Heart right ventricle (tissue), 16 donors: ENCODE data around the gene B3GNT3. TPM values are rescaled to one million over a fixed set of nuclear protein-coding genes. Genes with fewer than 3 reads are reported as not detected.
A peak's percentile ranks its signal among the peaks of the same experiment; 100 is the strongest.
"Not testable (repeated sequence)": the region's sequence is repeated elsewhere in the genome, so short reads cannot be mapped to it uniquely, and the experiment has no call there.

Source experiments
- ATAC-seq, 8 donors: fragments of 200-7000 bp; cut with Tn5 transposase; one replicate each; pipeline ENCODE4 v1.9.1; 2020; ENCODE audit warnings: mild to moderate bottlenecking in 8 of 8, moderate library complexity in 8 of 8, moderate number of reproducible peaks in 1 of 8
- DNase-seq, 2 donors: peaks; one replicate each; pipeline ENCODE4 v3.0.0-alpha.2; 2020
- H3K27ac ChIP-seq, 10 donors: fragments of 200-600 bp; sonication (generic) in 2 of 10; one replicate each; pipeline versions ENCODE4 v1.5.0 to v1.8.0; 2020 to 2022; ENCODE audit warnings: mild to moderate bottlenecking in 3 of 10
- H3K27me3 ChIP-seq, 7 donors: fragments of 200-600 bp; one replicate each; pipeline ENCODE4 v1.8.0; 2021 to 2022; ENCODE audit warnings: mild to moderate bottlenecking in 2 of 7
- H3K36me3 ChIP-seq, 9 donors: fragments of 200-600 bp; sonication (generic) in 1 of 9; one replicate each; pipeline versions ENCODE4 v1.5.0 to v1.8.0; 2020 to 2022; ENCODE audit warnings: mild to moderate bottlenecking in 2 of 9
- H3K4me1 ChIP-seq, 9 donors: fragments of 200-600 bp; sonication (generic) in 1 of 9; one replicate each; pipeline versions ENCODE4 v1.5.0 to v1.8.0; 2020 to 2022; ENCODE audit warnings: mild to moderate bottlenecking in 4 of 9
- H3K4me3 ChIP-seq, 10 donors: fragments of 200-600 bp; sonication (generic) in 2 of 10; one replicate each; pipeline versions ENCODE4 v1.5.0 to v1.8.0; 2020 to 2022; ENCODE audit warnings: mild to moderate bottlenecking in 7 of 10, moderate library complexity in 2 of 10
- H3K9me3 ChIP-seq, 11 donors: fragments of 200-600 bp in 10 of 11; sonication (generic) in 2 of 11; one replicate each; pipeline versions ENCODE4 v1.5.0 to v1.8.0; 2013 to 2022; ENCODE audit warnings: mild to moderate bottlenecking in 2 of 11, control low read depth in 1 of 11, moderate library complexity in 1 of 11
- WGBS, 2 donors: extraction: QIAGEN DNeasy Blood & Tissue Kit; methylation state at CpG; one replicate each; pipeline ENCODE4 v1.1.7; 2013; ENCODE audit warnings: inconsistent platforms in 1 of 2; 5-methylcytosine and 5-hydroxymethylcytosine counted together
- intact Hi-C, 10 donors: fragments of 100-400 bp; cut with DNase I; formaldehyde crosslinking; loops; one replicate each; pipeline versions ENCODE4 v1.11.1 to v1.14.2; 2022
- polyA plus RNA-seq, 2 donors: library from polyadenylated mRNA; stranded (reverse); fragments of 200-250 nt; gene quantifications; one replicate each; pipeline ENCODE4 v1.2.3, GENCODE V29; 2013
- total RNA-seq, 10 donors: library from RNA; stranded (reverse); fragmentation: NEBNext Ultra II Directional in 3 of 10; extraction: Animal tissue kit (Norgen Biotek cat#: 25700) in 3 of 10; gene quantifications; one replicate each; pipeline versions ENCODE4 v1.2.1 to v1.2.4, GENCODE V29; 2021 to 2023
- TF ChIP-seq, protein P1 (sequence below), 9 donors: fragments of 200-600 bp; sonication (generic) in 2 of 9; IDR thresholded peaks; one replicate each; pipeline versions ENCODE4 v1.5.0 to v1.8.0; 2021 to 2022; ENCODE audit warnings: antibody characterized with exemption in 9 of 9, mild to moderate bottlenecking in 5 of 9, moderate library complexity in 1 of 9
- donor health status: Arrhythmogenic right ventricular cardiomyopathy.
- donor health status: ischemic (EF 13 %, LVEDD 7.1; RV severe dilation, severe dysfunction).
- donor health status: healthy with polysubstance abuse.
- donor health status: DM: no; HTN: yes; CAD: no.
- donor health status: DM: no; HTN: no; CAD: no.
- donor health status: ischemic (EF 25% LVEDD 6.9; RV normal size, moderate dysfunction).
- donor health status: ischemic (EF 25% LVEDD 5.7; RV mildly dilated, moderate dysfunction).
- donor health status: healthy.
- donor health status: DM: yes; HTN: yes; CAD: no.
- donor health status: Ischemic cardiomyopathy.
- donor health status: ischemic (EF 35%, LVEDD 5.7; RV mildly dilated, moderate dysfunction).
- donor health status: nonischemic (EF 11% LVEDD 7.7; RV severe dilation, severe dysfunction).
- donor health status: DM: yes; HTN: yes; CAD: no.
- donor health status: PGD.
- donor health status: ischemic (EF 29% LVEDD 5.4; RV normal size, mild dysfunction).
- donor health status: nonischemic (EF 23%, LVEDD 6.1; RV moderate dilation, normal function).

Gene B3GNT3
- total and polyA plus RNA-seq, 12 donors: not detected

DNA sequence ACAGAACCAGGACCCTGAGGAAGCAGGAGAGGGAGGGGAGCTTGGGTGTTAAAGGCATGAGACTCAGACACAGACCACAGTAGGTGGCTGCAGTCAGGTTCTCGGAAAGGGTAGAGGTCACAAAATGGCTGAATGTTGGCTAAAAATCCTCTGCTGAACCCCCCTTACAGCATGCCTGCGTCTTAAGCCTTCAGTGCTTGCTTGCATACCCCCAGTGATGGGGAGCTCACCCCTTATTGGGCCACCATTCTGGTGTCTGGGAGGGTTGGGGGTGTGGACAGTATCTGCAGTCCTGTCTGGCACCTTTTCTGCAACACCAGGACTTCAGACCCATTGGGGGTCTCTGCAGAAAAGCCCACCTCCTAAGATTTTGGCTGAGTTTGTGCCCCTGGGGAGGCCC, 14.2 kb upstream of the B3GNT3 start:
- intact Hi-C loops: loop anchor here in 2 of 10 donors (5.0 to 10.0 kb wide), 2 partner anchors 73 to 74 kb away; partner anchors contain the start of gene RPL18A (in 2 of the 2)
- TF ChIP-seq, protein P1, sequence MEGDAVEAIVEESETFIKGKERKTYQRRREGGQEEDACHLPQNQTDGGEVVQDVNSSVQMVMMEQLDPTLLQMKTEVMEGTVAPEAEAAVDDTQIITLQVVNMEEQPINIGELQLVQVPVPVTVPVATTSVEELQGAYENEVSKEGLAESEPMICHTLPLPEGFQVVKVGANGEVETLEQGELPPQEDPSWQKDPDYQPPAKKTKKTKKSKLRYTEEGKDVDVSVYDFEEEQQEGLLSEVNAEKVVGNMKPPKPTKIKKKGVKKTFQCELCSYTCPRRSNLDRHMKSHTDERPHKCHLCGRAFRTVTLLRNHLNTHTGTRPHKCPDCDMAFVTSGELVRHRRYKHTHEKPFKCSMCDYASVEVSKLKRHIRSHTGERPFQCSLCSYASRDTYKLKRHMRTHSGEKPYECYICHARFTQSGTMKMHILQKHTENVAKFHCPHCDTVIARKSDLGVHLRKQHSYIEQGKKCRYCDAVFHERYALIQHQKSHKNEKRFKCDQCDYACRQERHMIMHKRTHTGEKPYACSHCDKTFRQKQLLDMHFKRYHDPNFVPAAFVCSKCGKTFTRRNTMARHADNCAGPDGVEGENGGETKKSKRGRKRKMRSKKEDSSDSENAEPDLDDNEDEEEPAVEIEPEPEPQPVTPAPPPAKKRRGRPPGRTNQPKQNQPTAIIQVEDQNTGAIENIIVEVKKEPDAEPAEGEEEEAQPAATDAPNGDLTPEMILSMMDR (IDR thresholded peaks at IDR 0.05): no peak
- peaks cover 10 to 61% (median 50%) of the 10 kb centered on the region in 7 donors for H3K27me3 ChIP-seq

DNA sequence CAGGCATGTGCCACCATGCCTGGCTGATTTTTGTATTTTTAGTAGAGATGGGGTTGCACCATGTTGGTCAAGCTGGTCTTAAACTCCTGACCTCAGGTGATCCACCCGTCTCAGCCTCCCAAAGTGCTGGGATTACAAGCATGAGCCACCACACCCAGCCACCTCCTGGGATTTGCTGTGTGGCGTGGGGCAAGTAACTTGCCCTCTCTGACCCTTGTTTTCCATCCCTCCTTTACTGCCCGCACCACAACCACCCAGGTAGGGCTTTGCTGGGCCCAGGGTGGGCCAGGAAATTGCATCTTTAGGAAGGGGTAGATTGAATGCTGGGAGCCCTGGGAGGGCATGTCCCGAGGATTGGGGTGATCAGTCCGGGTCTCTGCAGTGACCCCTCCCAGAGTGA, 11.2 kb upstream of the B3GNT3 start:
- intact Hi-C loops: loop anchor here in 2 of 10 donors (5.0 to 10.0 kb wide), 2 partner anchors 71 to 76 kb away; partner anchors contain the start of gene RPL18A (in 2 of the 2)
- not testable (repeated sequence) for H3K4me1 ChIP-seq, H3K9me3 ChIP-seq, H3K4me3 ChIP-seq, ATAC-seq, H3K27ac ChIP-seq, DNase-seq
- Histone ChIP-seq H3K27me3 (peaks cover 5 to 36% (median 26%) of the 10 kb centered on the region in 7 donors), H3K36me3 (peaks cover 0 to 12% (median 0%) of the 10 kb centered on the region in 9 donors)
- WGBS, 2 donors: 70 to 86% methylated on average over 5 of the region's 5 CpGs

More for the DNA sequence above, 14.2 kb upstream of the B3GNT3 start:
- DNase-seq: no peak
- peaks cover 0 to 12% (median 5%) of the 10 kb centered on the region in 9 donors for H3K4me1 ChIP-seq
- peaks cover 0 to 8% (median 0%) of the 10 kb centered on the region in 9 donors for H3K36me3 ChIP-seq
- ATAC-seq: no peak
- H3K27ac ChIP-seq: no peak overlapping the region
- peaks cover 0 to 4% (median 0%) of the 10 kb centered on the region in 11 donors for H3K9me3 ChIP-seq
- 62 to 87% methylated on average over 2 of the region's 2 CpGs for WGBS, 2 donors
- H3K4me3 ChIP-seq: no peak overlapping the region

DNA sequence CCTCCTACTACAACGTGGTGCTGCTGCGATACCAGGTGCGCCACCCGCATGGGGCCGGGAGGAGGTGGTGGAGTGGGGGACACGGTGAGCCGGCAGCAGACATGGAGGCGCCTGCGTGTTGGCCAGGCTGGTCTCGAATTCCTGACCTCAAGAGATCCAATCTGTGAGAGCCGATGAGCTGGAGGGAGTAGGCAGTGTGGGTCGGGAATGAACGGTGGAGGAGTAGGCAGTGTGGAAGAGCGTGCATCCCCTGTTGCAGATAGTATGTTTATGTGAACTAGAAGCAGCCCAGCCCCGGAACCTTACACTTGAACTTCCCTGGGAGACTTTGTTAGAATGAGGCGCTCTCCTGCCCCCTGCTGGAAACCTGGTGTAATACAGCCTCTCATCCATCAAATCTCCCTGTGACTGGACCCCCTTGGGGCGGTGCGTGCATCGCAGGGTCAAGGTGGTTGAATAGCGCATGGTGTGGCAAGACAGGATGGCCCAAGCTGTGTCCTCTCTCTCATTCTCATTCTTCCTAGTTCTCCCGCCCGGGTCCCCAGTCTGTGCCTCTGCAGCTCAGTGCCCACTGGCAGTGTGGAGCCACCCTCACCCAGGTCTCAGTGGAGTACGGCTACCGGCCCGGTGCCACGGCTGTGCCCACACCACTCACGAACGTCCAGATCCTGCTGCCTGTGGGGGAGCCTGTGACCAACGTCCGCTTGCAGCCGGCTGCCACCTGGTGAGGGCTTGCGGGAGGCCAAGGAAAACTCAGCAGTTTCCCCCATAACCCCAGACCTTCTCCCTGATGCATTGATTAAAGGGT, 10.5 kb upstream of the B3GNT3 start:
- peak; percentile 41 to 56 for DNase-seq
- Histone ChIP-seq H3K27ac (no peak overlapping the region), H3K36me3 (peaks cover 0 to 12% (median 0%) of the 10 kb centered on the region in 9 donors), H3K4me3 (no peak overlapping the region), H3K4me1 (peaks cover 0 to 3% (median 0%) of the 10 kb centered on the region in 9 donors), H3K9me3 (peaks cover 0 to 4% (median 0%) of the 10 kb centered on the region in 11 donors), H3K27me3 (peaks cover 0 to 30% (median 25%) of the 10 kb centered on the region in 7 donors)
- 41 to 45% methylated on average over 32 of the region's 32 CpGs for whole genome bisulfite sequencing, 2 donors
- TF ChIP-seq, protein P1 (IDR thresholded peaks at IDR 0.05): peak; percentile 63 to 84 (median 78)
- peak in 6 of 8 donors; percentile 38 to 60 (median 48) for ATAC-seq
- intact Hi-C loops: loop anchor here in 2 of 10 donors (5.0 to 10.0 kb wide), 2 partner anchors 70 to 77 kb away; partner anchors contain the start of gene RPL18A (in 2 of the 2)

DNA sequence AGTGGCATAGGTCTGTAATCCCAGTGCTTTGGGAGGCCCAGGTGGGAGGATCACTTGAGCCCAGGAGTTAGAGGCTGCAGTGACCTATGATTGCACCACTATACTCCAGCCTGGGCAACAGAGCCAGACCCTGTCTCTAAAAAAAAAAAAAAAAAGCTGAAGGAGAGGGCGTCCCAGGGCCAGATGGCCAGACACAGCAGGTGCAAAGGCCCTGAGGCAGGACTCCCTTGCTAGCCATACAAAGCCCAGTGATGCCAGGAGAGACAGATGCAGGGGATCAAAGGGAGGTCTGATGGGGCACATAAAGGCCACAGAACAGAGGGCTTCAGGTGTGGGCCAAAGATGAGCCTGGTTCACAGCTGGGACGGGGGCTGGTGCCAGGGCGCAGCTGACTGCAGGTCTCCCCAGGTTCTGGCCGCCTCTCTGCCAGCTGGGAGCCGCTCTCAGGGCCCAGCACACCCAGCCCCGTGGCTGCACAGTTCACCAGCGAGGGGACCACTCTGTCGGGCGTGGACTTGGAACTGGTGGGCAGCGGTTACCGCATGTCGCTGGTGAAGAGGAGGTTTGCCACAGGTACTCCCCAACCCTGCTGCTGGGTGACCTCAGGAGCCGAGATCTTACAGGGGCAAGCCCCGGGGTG, 7.5 kb upstream of the B3GNT3 start:
- Histone ChIP-seq H3K27me3 (peaks cover 0 to 18% (median 7%) of the 10 kb centered on the region in 7 donors), H3K36me3 (peaks cover 0 to 12% (median 0%) of the 10 kb centered on the region in 9 donors), H3K4me3 (no peak overlapping the region), H3K9me3 (peaks cover 0 to 4% (median 0%) of the 10 kb centered on the region in 11 donors), H3K27ac (no peak overlapping the region), H3K4me1 (peaks cover 0 to 10% (median 0%) of the 10 kb centered on the region in 9 donors)
- intact Hi-C loops: loop anchor here in 2 of 10 donors (10.0 kb wide), 1 partner anchor 67 kb away; the partner anchor contains the start of gene RPL18A (in 2 of the 2)
- DNase-seq: no peak
- WGBS, 2 donors: 91 to 94% methylated on average over 14 of the region's 14 CpGs
- TF ChIP-seq, protein P1 (IDR thresholded peaks at IDR 0.05): no peak
- peak in 1 of 8 donors; percentile 41 for ATAC-seq
